Sigmoid colon (tissue), 7 donors: ENCODE data around the gene TGFBR3L. TPM values are rescaled to one million over a fixed set of nuclear protein-coding genes. Genes with fewer than 3 reads are reported as not detected.

Source experiments
- DNase-seq: peaks from one replicate; pipeline ENCODE4 v3.0.0-alpha.2; 2019
- H3K27ac ChIP-seq, 4 donors: fragments of 200-600 bp; sonication (generic); one replicate each; pipeline ENCODE4 v1.5.1; 2016 to 2019; ENCODE audit warnings: mild to moderate bottlenecking in 1 of 4
- H3K27me3 ChIP-seq, 3 donors: fragments of 200-600 bp; sonication (generic); one replicate each; pipeline ENCODE4 v1.5.1; 2019; ENCODE audit warnings: mild to moderate bottlenecking in 1 of 3
- H3K36me3 ChIP-seq, 4 donors: fragments of 200-600 bp; sonication (generic); one replicate each; pipeline ENCODE4 v1.5.1; 2016 to 2019
- H3K4me1 ChIP-seq, 4 donors: fragments of 200-600 bp; sonication (generic); one replicate each; pipeline ENCODE4 v1.5.1; 2017 to 2019
- H3K4me3 ChIP-seq, 4 donors: fragments of 200-600 bp; sonication (generic); one replicate each; pipeline ENCODE4 v1.5.1; 2017 to 2019; ENCODE audit warnings: mild to moderate bottlenecking in 2 of 4, moderate library complexity in 1 of 4
- H3K9me3 ChIP-seq, 4 donors: fragments of 200-600 bp in 3 of 4; sonication (generic) in 3 of 4; one replicate each; pipeline versions ENCODE4 v1.5.1 to v1.6.1; 2013 to 2019
- CTCF ChIP-seq, 4 experiments: fragments of 450-650 bp in 3 of 4; fragments of 200-600 bp in 1 of 4; IDR thresholded peaks; one replicate each; pipeline ENCODE4 v1.5.1; 2016 to 2019; ENCODE audit warnings: antibody characterized with exemption in 4 of 4, mild to moderate bottlenecking in 3 of 4, moderate library complexity in 2 of 4
- EP300 ChIP-seq, 4 donors: sonication (generic); formaldehyde crosslinking; IDR thresholded peaks; one replicate each; pipeline ENCODE4 v1.6.1; 2017; ENCODE audit warnings: antibody characterized with exemption in 4 of 4
- POLR2A ChIP-seq, 2 donors: fragments of 450-650 bp; IDR thresholded peaks; one replicate each; pipeline ENCODE4 v1.6.1; 2016; ENCODE audit warnings: antibody characterized with exemption in 2 of 2, mild to moderate bottlenecking in 2 of 2, moderate library complexity in 2 of 2
- POLR2AphosphoS5 ChIP-seq, 4 donors: sonication (generic); formaldehyde crosslinking; IDR thresholded peaks; one replicate each; pipeline ENCODE4 v1.6.1; 2017; ENCODE audit warnings: antibody characterized with exemption in 4 of 4
- WGBS, 2 donors: extraction: QIAGEN DNeasy Blood & Tissue Kit; methylation state at CpG; one replicate each; pipeline ENCODE4 v1.1.7; 2013; 5-methylcytosine and 5-hydroxymethylcytosine counted together
- intact Hi-C: fragments of 100-400 bp; cut with DNase I; formaldehyde crosslinking; loops from one replicate; pipeline ENCODE4 v1.15.1; 2023
- polyA plus RNA-seq, 3 donors: library from polyadenylated mRNA; stranded (reverse); fragments of 200-250 nt; gene quantifications; one replicate each; pipeline ENCODE4 v1.2.3, GENCODE V29; 2013
- total RNA-seq, 4 donors: library from RNA; depleted of rRNA; stranded (reverse); fragments of >200 nt; gene quantifications; one replicate each; pipeline ENCODE4 v1.1.0, GENCODE V29; 2016
- donor health status: healthy with polysubstance abuse.
- donor health status: Bipolar disorder and iron deficiency.
- donor health status: healthy.

The TGFBR3L gene
- total and polyA plus RNA-seq, 7 donors = 1.8 TPM; not detected in 6

- no peak for DNase-seq
- TF ChIP-seq POLR2AphosphoS5 (IDR thresholded peaks at IDR 0.05) (no peak), EP300 (IDR thresholded peaks at IDR 0.05) (no peak), CTCF (IDR thresholded peaks at IDR 0.05) (no peak), POLR2A (IDR thresholded peaks at IDR 0.05) (no peak)
- peaks cover 0 to 8% (median 6%) of the 10 kb centered on the region in 4 donors for H3K4me1 ChIP-seq
- H3K4me3 ChIP-seq = no peak overlapping the region
- WGBS, 2 donors = 81 to 85% methylated on average over 2 of the region's 2 CpGs
- no peaks in the 10 kb centered on the region for H3K9me3 ChIP-seq
- no peaks in the 10 kb centered on the region for H3K36me3 ChIP-seq
- intact Hi-C loops = no loop called here
- H3K27ac ChIP-seq = no peak overlapping the region
- peaks cover 13 to 18% (median 15%) of the 10 kb centered on the region in 3 donors for H3K27me3 ChIP-seq
Observed at GRCh38 chr19:7883796-7884570, 30.6 kb upstream of the TGFBR3L start.

GRCh38 chr19:7885818-7886217 is 28.8 kb upstream of the TGFBR3L start:
- no peak for TF ChIP-seq CTCF (IDR thresholded peaks at IDR 0.05)
- TF ChIP-seq POLR2AphosphoS5 (IDR thresholded peaks at IDR 0.05) = no peak
- TF ChIP-seq EP300 (IDR thresholded peaks at IDR 0.05) = no peak
- no peak for TF ChIP-seq POLR2A (IDR thresholded peaks at IDR 0.05)
- WGBS, 2 donors = 48 to 79% methylated on average over 8 of the region's 8 CpGs
- DNase-seq = no peak
- Histone ChIP-seq H3K36me3 (no peaks in the 10 kb centered on the region), H3K27ac (no peak overlapping the region), H3K27me3 (peaks cover 13 to 31% (median 15%) of the 10 kb centered on the region in 3 donors), H3K4me3 (no peak overlapping the region), H3K9me3 (no peaks in the 10 kb centered on the region), H3K4me1 (peaks cover 0 to 8% (median 6%) of the 10 kb centered on the region in 4 donors)
- intact Hi-C loops = no loop called here

- intact Hi-C loops = no loop called here
- Histone ChIP-seq H3K27me3 (peaks cover 13 to 35% (median 15%) of the 10 kb centered on the region in 3 donors), H3K4me3 (no peak overlapping the region), H3K27ac (no peak overlapping the region), H3K36me3 (no peaks in the 10 kb centered on the region), H3K9me3 (no peaks in the 10 kb centered on the region), H3K4me1 (peaks cover 0 to 8% (median 6%) of the 10 kb centered on the region in 4 donors)
- no peak for TF ChIP-seq CTCF (IDR thresholded peaks at IDR 0.05)
- no peak for TF ChIP-seq POLR2A (IDR thresholded peaks at IDR 0.05)
- no peak for TF ChIP-seq POLR2AphosphoS5 (IDR thresholded peaks at IDR 0.05)
- TF ChIP-seq EP300 (IDR thresholded peaks at IDR 0.05) = no peak
- 50 to 74% methylated on average over 16 of the region's 16 CpGs for WGBS, 2 donors
- DNase-seq = no peak
Observed at GRCh38 chr19:7887408-7888144, 27.1 kb upstream of the TGFBR3L start.

- Histone ChIP-seq H3K4me3 (peak within 1 kb of the TSS in 3 of 4 donors; percentile 11 to 31 (median 26)), H3K4me1 (peaks cover 0 to 8% (median 6%) of the 10 kb centered on the region in 4 donors), H3K36me3 (no peaks in the 10 kb centered on the region), H3K9me3 (no peaks in the 10 kb centered on the region), H3K27ac (no peak within 1 kb of the TSS), H3K27me3 (peaks cover 13 to 41% (median 18%) of the 10 kb centered on the region in 3 donors)
- no peak for TF ChIP-seq POLR2AphosphoS5 (IDR thresholded peaks at IDR 0.05)
- TF ChIP-seq EP300 (IDR thresholded peaks at IDR 0.05) = no peak
- TF ChIP-seq POLR2A (IDR thresholded peaks at IDR 0.05) = no peak
- intact Hi-C loops = no loop called here
- no peak for DNase-seq
- 5 to 10% methylated on average over 53 of the region's 53 CpGs for WGBS, 2 donors
Observed at GRCh38 chr19:7888145-7888825, 26.3 kb upstream of the TGFBR3L start, which contains the start of gene LRRC8E. LRRC8E (plus strand) TSS chr19:7888510; CDS start chr19:7895604, 7,094 bp downstream.
